ENCODE data around the gene BTBD16.

The BTBD16 gene

DNA sequence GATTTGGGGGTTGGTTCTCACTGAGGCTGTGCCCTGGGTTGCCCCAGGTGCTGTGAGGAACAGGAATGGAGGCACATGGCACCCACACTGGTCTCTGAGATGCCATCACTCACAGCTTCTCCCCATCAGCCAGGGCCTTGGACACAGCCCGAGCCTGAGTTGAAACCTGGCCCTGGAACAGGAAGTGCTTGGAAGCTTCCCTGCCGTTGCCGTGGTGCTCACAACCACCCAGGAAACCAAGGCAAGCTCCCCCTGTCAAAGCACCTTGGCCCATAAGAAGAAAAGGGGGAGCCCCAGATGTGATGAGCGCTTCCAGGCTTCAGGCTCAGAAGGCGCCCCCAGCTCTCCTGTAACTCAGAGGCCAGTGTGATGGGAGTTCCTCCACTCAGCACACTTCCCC is at the start of gene BTBD16:
Gene BTBD16, plus strand, starts transcription at position 221 of the 400 bp plus-strand sequence. CDS start 3,786 bp downstream, outside the sequence.
- Histone ChIP-seq H3K9ac (no peak within 1 kb of the TSS), H3K4me2 (peak within 1 kb of the TSS; percentile 12; the same call in 1 of the 2 replicates), H3K4me1 (peaks cover 12% of the 10 kb centered on the region)

DNA sequence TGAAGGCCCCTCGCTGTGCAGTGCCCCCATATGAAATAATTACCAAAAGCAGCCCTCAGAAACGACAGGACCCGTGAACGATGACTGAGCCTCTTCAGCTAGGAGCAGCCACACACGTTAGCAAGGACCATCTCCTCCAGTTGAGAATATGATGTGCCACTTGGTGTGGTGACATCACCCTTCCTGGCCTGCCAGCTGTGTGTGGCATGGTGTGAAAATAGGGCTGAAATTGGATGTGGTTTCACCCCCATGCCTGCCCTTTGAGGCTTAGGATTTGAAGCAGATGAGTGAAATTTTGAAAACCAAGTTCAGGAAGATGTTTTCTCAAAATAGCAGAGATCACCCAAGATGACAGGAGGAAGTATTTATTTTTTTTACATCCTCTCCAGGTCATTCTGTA is 49.1 kb upstream of the BTBD16 start:
- Histone ChIP-seq H3K27ac (peak overlapping the region; percentile 81), H3K36me3 (peaks cover 51% of the 10 kb centered on the region), H3K4me1 (peaks cover 100% of the 10 kb centered on the region), H3K4me3 (peak overlapping the region; percentile 55), H3K4me2 (peak overlapping the region; percentile 93), H3K27me3 (no peaks in the 10 kb centered on the region), H4K20me1 (no peaks in the 10 kb centered on the region; the same call in 1 of the 2 replicates), H3K9ac (peak overlapping the region; percentile 72), H3K9me3 (no peaks in the 10 kb centered on the region)
- 0 out of 2 replicates have a peak, but pooled peaks have one; percentile 19 for TF ChIP-seq Cebpa-rat (IDR thresholded peaks at IDR 0.05)

More for the DNA sequence above, at the start of gene BTBD16:
- H4K20me1 ChIP-seq = no peaks in the 10 kb centered on the region
- no peaks in the 10 kb centered on the region for H3K9me3 ChIP-seq
- H3K27me3 ChIP-seq = no peaks in the 10 kb centered on the region
- no peak for TF ChIP-seq Cebpa-rat (IDR thresholded peaks at IDR 0.05)
- H3K36me3 ChIP-seq = no peaks in the 10 kb centered on the region
- H3K27ac ChIP-seq = no peak within 1 kb of the TSS
- no peak within 1 kb of the TSS for H3K4me3 ChIP-seq

GRCh38 chr10:122222638-122223037 is 48.5 kb upstream of the BTBD16 start:
- Histone ChIP-seq H3K27ac (peak overlapping the region; percentile 81), H3K9me3 (no peaks in the 10 kb centered on the region), H3K9ac (peak overlapping the region; percentile 66), H3K4me3 (peak overlapping the region; percentile 4), H3K36me3 (peaks cover 51% of the 10 kb centered on the region), H3K4me2 (peak overlapping the region; percentile 93), H4K20me1 (no peaks in the 10 kb centered on the region; the same call in 1 of the 2 replicates), H3K4me1 (peaks cover 100% of the 10 kb centered on the region), H3K27me3 (no peaks in the 10 kb centered on the region)
- TF ChIP-seq Cebpa-rat (IDR thresholded peaks at IDR 0.05) = no peak

GRCh38 chr10:122224159-122224558 is 46.9 kb upstream of the BTBD16 start:
- no peaks in the 10 kb centered on the region for H3K27me3 ChIP-seq
- peak overlapping the region; percentile 93 for H3K4me2 ChIP-seq
- H3K36me3 ChIP-seq = peaks cover 51% of the 10 kb centered on the region
- H3K4me3 ChIP-seq = no peak overlapping the region
- H3K27ac ChIP-seq = peak overlapping the region; percentile 81
- no peaks in the 10 kb centered on the region; the same call in 1 of the 2 replicates for H4K20me1 ChIP-seq
- H3K4me1 ChIP-seq = peaks cover 91% of the 10 kb centered on the region
- no peaks in the 10 kb centered on the region for H3K9me3 ChIP-seq
- TF ChIP-seq Cebpa-rat (IDR thresholded peaks at IDR 0.05) = no peak
- 0 out of 2 replicates have a peak overlapping the region, but pooled peaks have one; percentile 17 for H3K9ac ChIP-seq

GRCh38 chr10:122225330-122225729 is 45.8 kb upstream of the BTBD16 start:
- Histone ChIP-seq H3K36me3 (peaks cover 57% of the 10 kb centered on the region), H4K20me1 (no peaks in the 10 kb centered on the region; the same call in 1 of the 2 replicates), H3K4me2 (peak overlapping the region; percentile 93)

DNA sequence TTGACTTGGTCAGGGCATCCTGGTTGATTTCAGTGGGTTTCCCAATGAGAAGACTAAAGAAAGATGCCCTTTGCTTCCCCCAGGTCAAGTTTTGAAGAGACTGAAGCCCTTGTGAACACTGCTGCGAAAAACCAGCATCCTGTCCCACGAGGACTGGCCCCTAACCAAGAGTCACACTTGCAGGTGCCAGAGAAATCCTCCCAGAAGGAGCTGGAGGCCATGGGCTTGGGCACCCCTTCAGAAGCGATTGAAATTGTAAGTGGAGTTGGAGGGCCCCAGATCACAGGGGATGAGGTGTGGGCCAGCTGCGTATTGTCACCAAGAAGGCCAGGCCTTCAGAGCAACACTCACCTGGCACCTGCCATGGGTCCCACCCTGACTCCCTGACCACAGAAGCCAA is 43.3 kb upstream of the BTBD16 start:
- Histone ChIP-seq H3K4me3 (no peak overlapping the region), H3K4me2 (0 out of 2 replicates have a peak overlapping the region, but pooled peaks have one; percentile 8), H4K20me1 (no peaks in the 10 kb centered on the region), H3K9ac (no peak overlapping the region), H3K36me3 (peaks cover 81% of the 10 kb centered on the region), H3K9me3 (no peaks in the 10 kb centered on the region), H3K27me3 (no peaks in the 10 kb centered on the region), H3K4me1 (peaks cover 68% of the 10 kb centered on the region), H3K27ac (peak overlapping the region; percentile 48; the same call in 1 of the 2 replicates)
- TF ChIP-seq Cebpa-rat (IDR thresholded peaks at IDR 0.05) = no peak

More at GRCh38 chr10:122225330-122225729, 45.8 kb upstream of the BTBD16 start:
- Histone ChIP-seq H3K4me1 (peaks cover 80% of the 10 kb centered on the region), H3K27ac (peak overlapping the region; percentile 81), H3K9ac (no peak overlapping the region), H3K4me3 (no peak overlapping the region), H3K9me3 (no peaks in the 10 kb centered on the region), H3K27me3 (no peaks in the 10 kb centered on the region)
- no peak for TF ChIP-seq Cebpa-rat (IDR thresholded peaks at IDR 0.05)

- H3K9me3 ChIP-seq = no peaks in the 10 kb centered on the region
- H3K4me2 ChIP-seq = no peak overlapping the region
- no peak for TF ChIP-seq Cebpa-rat (IDR thresholded peaks at IDR 0.05)
- peaks cover 64% of the 10 kb centered on the region for H3K4me1 ChIP-seq
- peaks cover 89% of the 10 kb centered on the region for H3K36me3 ChIP-seq
- H4K20me1 ChIP-seq = no peaks in the 10 kb centered on the region
- H3K4me3 ChIP-seq = no peak overlapping the region
- H3K27me3 ChIP-seq = no peaks in the 10 kb centered on the region
- H3K27ac ChIP-seq = no peak overlapping the region
- H3K9ac ChIP-seq = no peak overlapping the region
These were observed 41.4 kb upstream of the BTBD16 start for GRCh38 chr10:122229666-122230065.

- no peak for TF ChIP-seq Cebpa-rat (IDR thresholded peaks at IDR 0.05)
- peaks cover 89% of the 10 kb centered on the region for H3K36me3 ChIP-seq
These were observed 40.9 kb upstream of the BTBD16 start for GRCh38 chr10:122230222-122230621.

DNA sequence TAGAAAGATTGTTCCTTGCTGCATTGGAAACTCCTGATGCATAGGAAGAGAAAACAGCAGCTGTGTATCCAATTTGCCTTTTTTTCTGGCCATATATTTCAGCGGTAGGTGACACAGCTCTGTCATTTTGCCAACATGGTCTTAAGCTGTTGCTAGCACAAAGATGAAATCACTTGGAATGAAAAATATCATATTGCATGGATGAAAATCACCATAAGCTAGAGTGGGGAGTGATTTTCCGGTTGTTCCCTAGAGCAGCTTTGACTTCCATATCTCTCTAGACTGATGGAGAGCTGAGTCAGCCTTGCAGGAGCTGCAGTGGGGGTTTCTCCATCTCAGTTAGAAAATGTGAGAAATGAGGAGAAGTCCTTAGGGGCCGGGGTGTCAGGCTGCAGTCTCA is 38.3 kb upstream of the BTBD16 start:
- no peaks in the 10 kb centered on the region for H4K20me1 ChIP-seq
- H3K27ac ChIP-seq = 0 out of 2 replicates have a peak overlapping the region, but pooled peaks have one; percentile 9
- H3K4me2 ChIP-seq = 0 out of 2 replicates have a peak overlapping the region, but pooled peaks have one; percentile 19
- H3K9me3 ChIP-seq = no peaks in the 10 kb centered on the region
- no peak overlapping the region for H3K9ac ChIP-seq
- H3K36me3 ChIP-seq = peaks cover 93% of the 10 kb centered on the region
- H3K4me1 ChIP-seq = peaks cover 33% of the 10 kb centered on the region
- H3K4me3 ChIP-seq = no peak overlapping the region
- no peak for TF ChIP-seq Cebpa-rat (IDR thresholded peaks at IDR 0.05)
- H3K27me3 ChIP-seq = no peaks in the 10 kb centered on the region

More at GRCh38 chr10:122230222-122230621, 40.9 kb upstream of the BTBD16 start:
- Histone ChIP-seq H3K9me3 (no peaks in the 10 kb centered on the region), H3K9ac (no peak overlapping the region), H3K27me3 (no peaks in the 10 kb centered on the region), H4K20me1 (no peaks in the 10 kb centered on the region), H3K4me1 (peaks cover 58% of the 10 kb centered on the region), H3K4me3 (no peak overlapping the region), H3K27ac (no peak overlapping the region), H3K4me2 (no peak overlapping the region)

DNA sequence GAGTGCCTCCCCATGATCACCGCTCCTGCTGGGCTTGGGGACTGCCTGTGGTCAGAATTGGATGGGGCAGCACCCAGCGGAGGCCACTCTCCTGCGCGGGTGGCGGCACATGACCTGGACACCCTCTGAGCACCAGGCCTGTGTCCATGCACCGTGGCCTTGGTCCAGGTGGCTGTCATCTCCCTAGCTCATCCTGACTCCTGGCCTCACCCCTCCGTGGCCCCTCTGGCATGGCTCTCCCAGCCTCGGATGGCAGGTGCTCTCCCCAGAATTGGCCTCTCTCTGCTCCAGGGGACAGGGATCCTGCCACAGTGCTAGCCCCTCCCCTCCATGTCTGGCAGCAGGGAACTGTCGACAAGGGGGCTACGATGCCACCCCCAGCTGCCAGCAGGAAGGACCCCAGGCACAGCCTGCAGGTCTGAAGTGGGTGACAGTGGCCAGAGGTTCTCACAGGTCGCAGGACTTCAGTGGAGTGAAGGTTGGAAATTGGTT is 37.2 kb upstream of the BTBD16 start:
- H3K9ac ChIP-seq = no peak overlapping the region
- no peaks in the 10 kb centered on the region for H3K9me3 ChIP-seq
- no peak overlapping the region for H3K4me2 ChIP-seq
- H3K27me3 ChIP-seq = no peaks in the 10 kb centered on the region
- no peak for TF ChIP-seq Cebpa-rat (IDR thresholded peaks at IDR 0.05)
- H3K4me3 ChIP-seq = no peak overlapping the region
- peaks cover 27% of the 10 kb centered on the region for H3K4me1 ChIP-seq
- no peak overlapping the region for H3K27ac ChIP-seq
- H4K20me1 ChIP-seq = no peaks in the 10 kb centered on the region
- peaks cover 93% of the 10 kb centered on the region for H3K36me3 ChIP-seq
